KOPT-K1 (cell line): ENCODE results near the gene DSC1.
"Not testable (repeated sequence)": the region's sequence is repeated elsewhere in the genome, so short reads cannot be mapped to it uniquely, and the experiment has no call there.

Experiments used
- H3K27ac ChIP-seq: fragments of 200-600 bp; sonication (generic); 2 replicates; pipeline ENCODE4 v1.5.1; 2016; ENCODE audit warnings: antibody characterized with exemption, mild to moderate bottlenecking, low read depth, low read length; ENCODE audit not compliant: poor library complexity, severe bottlenecking
- H3K36me3 ChIP-seq: fragments of 200-600 bp; sonication (generic); 2 replicates; pipeline ENCODE4 v1.5.1; 2017; ENCODE audit warnings: antibody characterized with exemption, mild to moderate bottlenecking, low read length, moderate library complexity; ENCODE audit not compliant: insufficient read depth
- H3K9me3 ChIP-seq: fragments of 200-600 bp; sonication (generic); 2 replicates; pipeline ENCODE4 v1.5.1; 2017; ENCODE audit warnings: antibody characterized with exemption, low read length, mild to moderate bottlenecking; ENCODE audit not compliant: insufficient read depth, poor library complexity, severe bottlenecking

DSC1 gene

GRCh38 chr18:31146809-31147208 lies 15.8 kb downstream of the DSC1 start:
- no peaks in the 10 kb centered on the region for H3K9me3 ChIP-seq
- no peak overlapping the region for H3K27ac ChIP-seq
- no peaks in the 10 kb centered on the region for H3K36me3 ChIP-seq

- Histone ChIP-seq H3K36me3 (no peaks in the 10 kb centered on the region), H3K27ac (no peak overlapping the region), H3K9me3 (no peaks in the 10 kb centered on the region)
Measured at GRCh38 chr18:31143025-31143424, 19.6 kb downstream of the DSC1 start.

- Histone ChIP-seq H3K9me3 (no peaks in the 10 kb centered on the region), H3K27ac (no peak overlapping the region), H3K36me3 (no peaks in the 10 kb centered on the region)
Measured at GRCh38 chr18:31138709-31139108, 23.9 kb downstream of the DSC1 start.

- Histone ChIP-seq H3K9me3 (no peaks in the 10 kb centered on the region), H3K27ac (no peak overlapping the region), H3K36me3 (no peaks in the 10 kb centered on the region)
Measured at GRCh38 chr18:31134988-31135529, 27.6 kb downstream of the DSC1 start.

- H3K9me3 ChIP-seq: no peaks in the 10 kb centered on the region
- H3K27ac ChIP-seq: no peak overlapping the region
- H3K36me3 ChIP-seq: no peaks in the 10 kb centered on the region
Measured at GRCh38 chr18:31129398-31130115, 33.1 kb downstream of the DSC1 start.

GRCh38 chr18:31125878-31126277 lies 36.8 kb downstream of the DSC1 start:
- no peaks in the 10 kb centered on the region for H3K36me3 ChIP-seq
- H3K9me3 ChIP-seq: no peaks in the 10 kb centered on the region
- H3K27ac ChIP-seq: no peak overlapping the region

- not testable (repeated sequence) for H3K9me3 ChIP-seq, H3K27ac ChIP-seq, H3K36me3 ChIP-seq
Measured at GRCh38 chr18:31123125-31123524, 39.5 kb downstream of the DSC1 start.

- Histone ChIP-seq H3K27ac (no peak overlapping the region), H3K9me3 (no peaks in the 10 kb centered on the region), H3K36me3 (no peaks in the 10 kb centered on the region)
Measured at GRCh38 chr18:31120594-31120993, 42.1 kb downstream of the DSC1 start.

GRCh38 chr18:31116853-31117595 lies 45.6 kb downstream of the DSC1 start:
- Histone ChIP-seq H3K9me3 (no peaks in the 10 kb centered on the region), H3K27ac (no peak overlapping the region), H3K36me3 (no peaks in the 10 kb centered on the region)

- Histone ChIP-seq H3K36me3 (no peaks in the 10 kb centered on the region), H3K27ac (no peak overlapping the region), H3K9me3 (no peaks in the 10 kb centered on the region)
Measured at GRCh38 chr18:31112804-31113203, 49.9 kb downstream of the DSC1 start.

- no peaks in the 10 kb centered on the region for H3K36me3 ChIP-seq
- no peaks in the 10 kb centered on the region for H3K9me3 ChIP-seq
- no peak overlapping the region for H3K27ac ChIP-seq
Measured at GRCh38 chr18:31105733-31106132, 56.9 kb downstream of the DSC1 start.

GRCh38 chr18:31104444-31104843 lies 58.2 kb downstream of the DSC1 start:
- Histone ChIP-seq H3K27ac (no peak overlapping the region), H3K9me3 (no peaks in the 10 kb centered on the region), H3K36me3 (no peaks in the 10 kb centered on the region)

- no peaks in the 10 kb centered on the region for H3K36me3 ChIP-seq
- H3K9me3 ChIP-seq: no peaks in the 10 kb centered on the region
- no peak overlapping the region for H3K27ac ChIP-seq
Measured at GRCh38 chr18:31103423-31103822, 59.2 kb downstream of the DSC1 start.

- Histone ChIP-seq H3K36me3 (no peaks in the 10 kb centered on the region), H3K9me3 (no peaks in the 10 kb centered on the region), H3K27ac (no peak overlapping the region)
Measured at GRCh38 chr18:31102941-31103340, 59.7 kb downstream of the DSC1 start.

GRCh38 chr18:31102025-31102684 lies 60.5 kb downstream of the DSC1 start, which contains the start of gene DSC2:
Gene DSC2 (minus strand): TSS chr18:31102421. CDS start chr18:31101971, 450 bp downstream.
- Histone ChIP-seq H3K36me3 (no peaks in the 10 kb centered on the region), H3K9me3 (no peaks in the 10 kb centered on the region), H3K27ac (no peak within 1 kb of the TSS)
